Fibroblast of skin of scalp (primary cell): ENCODE data around the gene CDK14.

Experiments used
- DNase-seq: peaks from one replicate; pipeline ENCODE4 v3.0.0-alpha.2; 2013

The CDK14 gene

GRCh38 chr7:90817151-90817550 is 221.0 kb downstream of the CDK14 start:
- no peak for DNase-seq

GRCh38 chr7:90817846-90818245 is 221.7 kb downstream of the CDK14 start:
- no peak for DNase-seq

GRCh38 chr7:90818341-90818740 is 222.2 kb downstream of the CDK14 start:
- DNase-seq: no peak

GRCh38 chr7:90821961-90822620 is 226.0 kb downstream of the CDK14 start:
- no peak for DNase-seq

- DNase-seq: peak; percentile 89
These were observed 228.5 kb downstream of the CDK14 start for GRCh38 chr7:90824386-90825307.

- peak; percentile 92 for DNase-seq
These were observed 229.7 kb downstream of the CDK14 start for GRCh38 chr7:90825779-90826178.

- peak; percentile 45 for DNase-seq
These were observed 232.5 kb downstream of the CDK14 start for GRCh38 chr7:90828601-90829000.

- DNase-seq: no peak
These were observed 234.2 kb downstream of the CDK14 start for GRCh38 chr7:90830308-90830707.

- DNase-seq: no peak
These were observed 236.6 kb downstream of the CDK14 start for GRCh38 chr7:90832726-90833125.

- no peak for DNase-seq
These were observed 237.3 kb downstream of the CDK14 start for GRCh38 chr7:90833443-90833842.

- no peak for DNase-seq
These were observed 238.7 kb downstream of the CDK14 start for GRCh38 chr7:90834771-90835170.

GRCh38 chr7:90835861-90836260 is 239.7 kb downstream of the CDK14 start:
- no peak for DNase-seq

- no peak for DNase-seq
These were observed 240.8 kb downstream of the CDK14 start for GRCh38 chr7:90836937-90837336.

- no peak for DNase-seq
These were observed 242.7 kb downstream of the CDK14 start for GRCh38 chr7:90838799-90839198.

- no peak for DNase-seq
These were observed 243.2 kb downstream of the CDK14 start for GRCh38 chr7:90839316-90839715.

GRCh38 chr7:90839727-90840291 is 243.7 kb downstream of the CDK14 start:
- no peak for DNase-seq

- DNase-seq: no peak
These were observed 245.8 kb downstream of the CDK14 start for GRCh38 chr7:90841759-90842429.

GRCh38 chr7:90842430-90842788 is 246.3 kb downstream of the CDK14 start:
- no peak for DNase-seq

- no peak for DNase-seq
These were observed 247.4 kb downstream of the CDK14 start for GRCh38 chr7:90843472-90843871.

GRCh38 chr7:90844421-90844820 is 248.3 kb downstream of the CDK14 start:
- DNase-seq: no peak

GRCh38 chr7:90846192-90846591 is 250.1 kb downstream of the CDK14 start:
- DNase-seq: no peak

- DNase-seq: no peak
These were observed 253.9 kb downstream of the CDK14 start for GRCh38 chr7:90850066-90850465.

- DNase-seq: no peak
These were observed 254.3 kb downstream of the CDK14 start for GRCh38 chr7:90850471-90850870.
